GM23338 (cell line): ENCODE results near the gene SYNDIG1. TPM values are rescaled to one million over a fixed set of nuclear protein-coding genes. Genes with fewer than 3 reads are reported as not detected.

Experiments
- ATAC-seq: fragments of 200-7000 bp; cut with Tn5 transposase; 3 replicates; pipeline ENCODE4 v1.9.1; 2020
- DNase-seq: peaks from one replicate; pipeline ENCODE4 v3.0.0-alpha.2; 2015; ENCODE audit warnings: low spot score
- H2AFZ ChIP-seq: fragments of 200-600 bp; sonication (generic); 2 replicates; pipeline ENCODE4 v1.8.0; 2016; ENCODE audit warnings: antibody characterized with exemption, mild to moderate bottlenecking, moderate library complexity
- H3F3A ChIP-seq: fragments of 200-600 bp; sonication (generic); replicated peaks from 2 replicates; pipeline ENCODE4 v1.8.0; 2017; ENCODE audit warnings: antibody characterized with exemption, mixed run types, low read depth
- H3K27ac ChIP-seq: fragments of 200-600 bp; sonication (generic); 2 replicates; pipeline ENCODE4 v1.6.1; 2016; ENCODE audit warnings: low read depth
- H3K27me3 ChIP-seq: fragments of 200-600 bp; sonication (generic); 2 replicates; pipeline ENCODE4 v1.8.0; 2016; ENCODE audit warnings: mild to moderate bottlenecking, mixed run types, moderate library complexity; ENCODE audit not compliant: insufficient read depth
- H3K36me3 ChIP-seq: fragments of 200-600 bp; sonication (generic); 2 replicates; pipeline ENCODE4 v1.8.0; 2016; ENCODE audit warnings: mild to moderate bottlenecking; ENCODE audit not compliant: insufficient read depth
- H3K4me1 ChIP-seq: fragments of 200-600 bp; sonication (generic); 2 replicates; pipeline ENCODE4 v1.8.0; 2016; ENCODE audit warnings: mild to moderate bottlenecking, moderate library complexity; ENCODE audit not compliant: insufficient read depth
- H3K4me2 ChIP-seq: fragments of 200-600 bp; sonication (generic); 2 replicates; pipeline ENCODE4 v1.7.1; 2017; ENCODE audit warnings: mixed run types
- H3K4me3 ChIP-seq: fragments of 200-600 bp; sonication (generic); 2 replicates; pipeline ENCODE4 v1.6.1; 2016; ENCODE audit warnings: mixed run types
- H3K79me2 ChIP-seq: fragments of 200-600 bp; sonication (generic); replicated peaks from 2 replicates; pipeline ENCODE4 v1.8.0; 2017; ENCODE audit warnings: mild to moderate bottlenecking; ENCODE audit not compliant: insufficient read depth
- H3K9me2 ChIP-seq: fragments of 200-600 bp; sonication (generic); 2 replicates; pipeline ENCODE4 v1.8.0; 2017; ENCODE audit not compliant: insufficient read depth
- H4K20me1 ChIP-seq: fragments of 200-600 bp; sonication (generic); replicated peaks from 2 replicates; pipeline ENCODE4 v1.8.0; 2017; ENCODE audit warnings: mild to moderate bottlenecking; ENCODE audit not compliant: insufficient read depth
- H3K27ac Mint-ChIP-seq: 2 replicates; pipeline ENCODE4 v1.8.0; 2020; ENCODE audit warnings: inconsistent platforms, mild to moderate bottlenecking, moderate library complexity, mixed read lengths
- H3K27me3 Mint-ChIP-seq: 3 replicates; pipeline ENCODE4 v1.8.0; 2022; ENCODE audit warnings: low read depth, mild to moderate bottlenecking, moderate library complexity, mixed read lengths, inconsistent platforms; ENCODE audit not compliant: insufficient read depth, poor library complexity
- H3K36me3 Mint-ChIP-seq: 3 replicates; pipeline ENCODE4 v1.8.0; 2021; ENCODE audit warnings: low read depth, mild to moderate bottlenecking, inconsistent platforms, moderate library complexity, mixed read lengths
- H3K4me1 Mint-ChIP-seq: 3 replicates; pipeline ENCODE4 v1.8.0; 2020; ENCODE audit warnings: mild to moderate bottlenecking, inconsistent platforms, mixed read lengths
- H3K4me3 Mint-ChIP-seq: 3 replicates; pipeline ENCODE4 v1.8.0; 2021; ENCODE audit warnings: moderate library complexity, mild to moderate bottlenecking, inconsistent platforms, mixed read lengths
- H3K9me3 Mint-ChIP-seq: 3 replicates; pipeline ENCODE4 v1.8.0; 2020; ENCODE audit warnings: moderate library complexity, mild to moderate bottlenecking, inconsistent platforms, mixed read lengths
- CTCF ChIP-seq, 2 experiments: fragments of 200-600 bp in 1 of 2; sonication (generic) in 1 of 2; conservative IDR thresholded peaks; 2 replicates each; pipeline versions ENCODE4 v1.5.1 to v1.6.1; 2016 to 2017; ENCODE audit warnings: antibody characterized with exemption in 2 of 2, low read depth in 2 of 2, mild to moderate bottlenecking in 2 of 2, moderate library complexity in 1 of 2
- EZH2 ChIP-seq: fragments of 200-600 bp; sonication (generic); IDR thresholded peaks from one replicate; pipeline ENCODE4 v1.8.0; 2017; ENCODE audit warnings: antibody characterized with exemption, mild to moderate bottlenecking, low read depth; ENCODE audit not compliant: unreplicated experiment
- NANOG ChIP-seq: IDR thresholded peaks from 2 replicates; pipeline ENCODE4 v1.6.1; 2016; ENCODE audit warnings: antibody characterized with exemption, borderline replicate concordance
- POLR2AphosphoS5 ChIP-seq: IDR thresholded peaks from 2 replicates; pipeline ENCODE4 v1.6.1; 2016; ENCODE audit warnings: antibody characterized with exemption, low read depth
- STAT1 ChIP-seq: IDR thresholded peaks from one replicate; pipeline ENCODE4 v1.6.1; 2016; ENCODE audit warnings: antibody characterized with exemption; ENCODE audit not compliant: unreplicated experiment
- ZNF114 ChIP-seq: fragments of 250-450 bp; sonication (Bioruptor Pico); IDR thresholded peaks from 2 replicates; pipeline ENCODE4 v1.5.0; 2020; ENCODE audit warnings: mild to moderate bottlenecking, moderate library complexity
- polyA plus RNA-seq: library from polyadenylated mRNA; unstranded; fragments of >200 nt; fragmentation: Nextera tagmentation; extraction: Ambion mirVana; gene quantifications from 2 replicates; pipeline ENCODE4 v1.2.1, GENCODE V29; 2016
- total RNA-seq: library from RNA; depleted of rRNA; stranded (reverse); fragments of >200 nt; shearing (Covaris generic); gene quantifications from 2 replicates; pipeline ENCODE4 v1.2.3, GENCODE V29; 2014
- TF ChIP-seq, protein P1 (sequence below): IDR thresholded peaks from 2 replicates; pipeline ENCODE4 v1.6.1; 2016; ENCODE audit warnings: antibody characterized with exemption
- TF ChIP-seq, protein P2 (sequence below): IDR thresholded peaks from one replicate; pipeline ENCODE4 v1.6.1; 2018; ENCODE audit warnings: antibody characterized with exemption; ENCODE audit not compliant: unreplicated experiment

Gene SYNDIG1
- total and polyA plus RNA-seq, 2 experiments from 2014 or later: 2.8 to 4.8 TPM

GRCh38 chr20:24698706-24699206, 229.3 kb downstream of the SYNDIG1 start:
- no peaks in the 10 kb centered on the region for H4K20me1 ChIP-seq
- Mint-ChIP-seq H3K36me3 (no peaks in the 10 kb centered on the region; the same call in 2 of the 3 replicates), H3K4me3 (no peak overlapping the region), H3K27me3 (peaks cover 12% of the 10 kb centered on the region), H3K27ac (no peak overlapping the region), H3K9me3 (no peaks in the 10 kb centered on the region; the same call in 1 of the 3 replicates), H3K4me1 (no peaks in the 10 kb centered on the region; the same call in 2 of the 3 replicates)
- H3K4me3 ChIP-seq: no peak overlapping the region
- no peaks in the 10 kb centered on the region for H3F3A ChIP-seq
- DNase-seq (no peak), ATAC-seq (no peak)
- 0 out of 2 replicates have a peak, but pooled peaks cover 7% of the 10 kb centered on the region for H3K9me2 ChIP-seq
- H3K27me3 ChIP-seq: no peaks in the 10 kb centered on the region
- H3K79me2 ChIP-seq: no peaks in the 10 kb centered on the region
- H2AFZ ChIP-seq: no peak overlapping the region
- H3K27ac ChIP-seq: no peak overlapping the region
- TF ChIP-seq CTCF (conservative IDR thresholded peaks at IDR 0.05; ENCODE audit: low read depth in 2 of 2) (no peak), NANOG (no peak), POLR2AphosphoS5 (no peak)
- TF ChIP-seq, protein P1, sequence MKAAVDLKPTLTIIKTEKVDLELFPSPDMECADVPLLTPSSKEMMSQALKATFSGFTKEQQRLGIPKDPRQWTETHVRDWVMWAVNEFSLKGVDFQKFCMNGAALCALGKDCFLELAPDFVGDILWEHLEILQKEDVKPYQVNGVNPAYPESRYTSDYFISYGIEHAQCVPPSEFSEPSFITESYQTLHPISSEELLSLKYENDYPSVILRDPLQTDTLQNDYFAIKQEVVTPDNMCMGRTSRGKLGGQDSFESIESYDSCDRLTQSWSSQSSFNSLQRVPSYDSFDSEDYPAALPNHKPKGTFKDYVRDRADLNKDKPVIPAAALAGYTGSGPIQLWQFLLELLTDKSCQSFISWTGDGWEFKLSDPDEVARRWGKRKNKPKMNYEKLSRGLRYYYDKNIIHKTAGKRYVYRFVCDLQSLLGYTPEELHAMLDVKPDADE: no peak
- no peaks in the 10 kb centered on the region for H3K36me3 ChIP-seq
- H3K4me1 ChIP-seq: no peaks in the 10 kb centered on the region
- no peak overlapping the region for H3K4me2 ChIP-seq

DNA sequence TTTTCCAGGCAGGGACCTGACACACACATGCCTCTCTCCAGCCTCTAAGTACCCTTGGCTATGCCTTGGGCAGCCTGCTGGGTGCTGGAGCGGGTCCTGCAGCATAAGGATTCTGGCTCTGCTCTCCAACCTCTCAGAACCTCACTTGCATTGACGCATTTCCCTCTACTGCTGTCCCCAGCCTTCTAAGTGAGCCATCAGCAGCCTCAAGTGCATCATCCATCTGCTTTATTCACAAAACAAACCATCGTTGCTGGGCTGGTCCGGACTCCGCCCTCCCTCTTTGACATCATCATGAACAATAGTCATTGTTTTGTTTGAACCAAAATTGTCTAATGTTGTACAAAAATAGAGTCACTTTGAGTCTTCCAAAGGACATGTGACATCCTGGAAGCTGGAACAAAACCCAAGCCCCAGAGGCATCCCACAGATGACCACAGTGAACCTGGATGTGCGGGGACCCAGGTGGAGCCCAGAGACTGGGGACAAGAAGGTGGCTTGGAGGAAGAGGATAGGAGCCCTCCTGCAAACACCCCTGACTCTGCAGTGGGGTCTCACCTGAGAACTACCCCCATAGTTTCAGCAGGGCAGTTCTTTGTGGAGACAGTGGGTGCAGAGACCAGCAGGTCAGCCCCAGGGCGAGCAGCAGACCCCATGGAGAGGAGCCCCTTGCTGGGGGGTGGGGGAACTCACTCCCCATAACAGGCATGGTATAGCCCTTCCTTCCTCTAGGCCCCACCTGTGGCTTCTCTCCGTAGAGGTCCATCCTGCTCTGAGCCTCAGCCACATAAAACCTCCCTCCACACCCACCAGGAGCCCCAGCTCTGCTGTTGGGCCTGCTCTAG, 230.1 kb downstream of the SYNDIG1 start:
- no peaks in the 10 kb centered on the region; the same call in 2 of the 3 replicates for H3K36me3 Mint-ChIP-seq
- no peaks in the 10 kb centered on the region for H4K20me1 ChIP-seq
- H3K4me2 ChIP-seq: no peak overlapping the region
- no peak for DNase-seq
- H3K27ac Mint-ChIP-seq: no peak overlapping the region
- no peaks in the 10 kb centered on the region for H3K79me2 ChIP-seq
- no peaks in the 10 kb centered on the region for H3F3A ChIP-seq
- no peak overlapping the region for H3K27ac ChIP-seq
- no peaks in the 10 kb centered on the region; the same call in 1 of the 3 replicates for H3K9me3 Mint-ChIP-seq
- H3K4me3 ChIP-seq: no peak overlapping the region
- no peak overlapping the region for H3K4me3 Mint-ChIP-seq
- 0 out of 2 replicates have a peak, but pooled peaks cover 7% of the 10 kb centered on the region for H3K9me2 ChIP-seq
- H2AFZ ChIP-seq: no peak overlapping the region
- ATAC-seq: no peak
- H3K27me3 ChIP-seq: no peaks in the 10 kb centered on the region
- H3K4me1 ChIP-seq: no peaks in the 10 kb centered on the region
- no peaks in the 10 kb centered on the region; the same call in 2 of the 3 replicates for H3K4me1 Mint-ChIP-seq
- peaks cover 12% of the 10 kb centered on the region for H3K27me3 Mint-ChIP-seq
- H3K36me3 ChIP-seq: no peaks in the 10 kb centered on the region
- TF ChIP-seq POLR2AphosphoS5 (no peak), EZH2 (no peak), STAT1 (no peak), ZNF114 (CRISPR knock-in tag) (no peak)
- TF ChIP-seq, protein P2, sequence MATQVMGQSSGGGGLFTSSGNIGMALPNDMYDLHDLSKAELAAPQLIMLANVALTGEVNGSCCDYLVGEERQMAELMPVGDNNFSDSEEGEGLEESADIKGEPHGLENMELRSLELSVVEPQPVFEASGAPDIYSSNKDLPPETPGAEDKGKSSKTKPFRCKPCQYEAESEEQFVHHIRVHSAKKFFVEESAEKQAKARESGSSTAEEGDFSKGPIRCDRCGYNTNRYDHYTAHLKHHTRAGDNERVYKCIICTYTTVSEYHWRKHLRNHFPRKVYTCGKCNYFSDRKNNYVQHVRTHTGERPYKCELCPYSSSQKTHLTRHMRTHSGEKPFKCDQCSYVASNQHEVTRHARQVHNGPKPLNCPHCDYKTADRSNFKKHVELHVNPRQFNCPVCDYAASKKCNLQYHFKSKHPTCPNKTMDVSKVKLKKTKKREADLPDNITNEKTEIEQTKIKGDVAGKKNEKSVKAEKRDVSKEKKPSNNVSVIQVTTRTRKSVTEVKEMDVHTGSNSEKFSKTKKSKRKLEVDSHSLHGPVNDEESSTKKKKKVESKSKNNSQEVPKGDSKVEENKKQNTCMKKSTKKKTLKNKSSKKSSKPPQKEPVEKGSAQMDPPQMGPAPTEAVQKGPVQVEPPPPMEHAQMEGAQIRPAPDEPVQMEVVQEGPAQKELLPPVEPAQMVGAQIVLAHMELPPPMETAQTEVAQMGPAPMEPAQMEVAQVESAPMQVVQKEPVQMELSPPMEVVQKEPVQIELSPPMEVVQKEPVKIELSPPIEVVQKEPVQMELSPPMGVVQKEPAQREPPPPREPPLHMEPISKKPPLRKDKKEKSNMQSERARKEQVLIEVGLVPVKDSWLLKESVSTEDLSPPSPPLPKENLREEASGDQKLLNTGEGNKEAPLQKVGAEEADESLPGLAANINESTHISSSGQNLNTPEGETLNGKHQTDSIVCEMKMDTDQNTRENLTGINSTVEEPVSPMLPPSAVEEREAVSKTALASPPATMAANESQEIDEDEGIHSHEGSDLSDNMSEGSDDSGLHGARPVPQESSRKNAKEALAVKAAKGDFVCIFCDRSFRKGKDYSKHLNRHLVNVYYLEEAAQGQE: no peak
- TF ChIP-seq, protein P1: no peak
